HG03103 (cell line): ENCODE measurements around the gene ALDH6A1.

Experiments
- ATAC-seq: cut with Tn5 transposase; IDR thresholded peaks from one replicate; pipeline ENCODE4 v1.9.1; 2021; ENCODE audit warnings: low read depth; ENCODE audit not compliant: unreplicated experiment

Gene ALDH6A1

GRCh38 chr14:74062809-74063150 lies 21.5 kb downstream of the ALDH6A1 start:
- ATAC-seq: no peak

- no peak for ATAC-seq
Measured at GRCh38 chr14:74049876-74050495, 34.3 kb downstream of the ALDH6A1 start.

- no peak for ATAC-seq
Measured at GRCh38 chr14:74048281-74048680, 36.0 kb downstream of the ALDH6A1 start.

- ATAC-seq: no peak
Measured at GRCh38 chr14:74045522-74045921, 38.7 kb downstream of the ALDH6A1 start.

GRCh38 chr14:74042296-74042695 lies 42.0 kb downstream of the ALDH6A1 start:
- no peak for ATAC-seq

- ATAC-seq: no peak
Measured at GRCh38 chr14:74038020-74038859, 46.0 kb downstream of the ALDH6A1 start.

- no peak for ATAC-seq
Measured at GRCh38 chr14:74035556-74035955, 48.7 kb downstream of the ALDH6A1 start.

- no peak for ATAC-seq
Measured at GRCh38 chr14:74034572-74034971, 49.7 kb downstream of the ALDH6A1 start.

GRCh38 chr14:74029136-74029535 lies 55.1 kb downstream of the ALDH6A1 start:
- ATAC-seq: no peak

GRCh38 chr14:74022346-74022745 lies 61.9 kb downstream of the ALDH6A1 start:
- no peak for ATAC-seq

GRCh38 chr14:74019408-74020137 lies 64.7 kb downstream of the ALDH6A1 start:
- no peak for ATAC-seq

GRCh38 chr14:74018586-74019407 lies 65.5 kb downstream of the ALDH6A1 start, which contains the start of the genes BBOF1 and ENTPD5:
Gene BBOF1, plus strand, starts transcription at chr14:74019349. Its CDS starts 130 bp downstream, at chr14:74019479.
Gene ENTPD5, minus strand, starts transcription at chr14:74019288. Its CDS starts 31,186 bp downstream, at chr14:73988102.
- ATAC-seq: peak; percentile 93

GRCh38 chr14:74018174-74018585 lies 66.1 kb downstream of the ALDH6A1 start:
- ATAC-seq: no peak

- ATAC-seq: no peak
Measured at GRCh38 chr14:74015963-74016362, 68.3 kb downstream of the ALDH6A1 start.

- ATAC-seq: no peak
Measured at GRCh38 chr14:74015176-74015575, 69.1 kb downstream of the ALDH6A1 start.

GRCh38 chr14:74014299-74014698 lies 70.0 kb downstream of the ALDH6A1 start:
- ATAC-seq: no peak

GRCh38 chr14:74008843-74009499 lies 75.3 kb downstream of the ALDH6A1 start:
- ATAC-seq: no peak
